ELR (cell line): ENCODE results near the gene ERO1A.
A peak's percentile ranks its signal among the peaks of the same experiment; 100 is the strongest.
"Not testable (repeated sequence)": the region's sequence is repeated elsewhere in the genome, so short reads cannot be mapped to it uniquely, and the experiment has no call there.

Experiments used
- DNase-seq: peaks from one replicate; pipeline ENCODE4 v3.0.0-alpha.2; 2015; ENCODE audit warnings: low read depth

Gene ERO1A

GRCh38 chr14:52695481-52696091 is at the start of gene ERO1A:
Gene ERO1A (minus strand): TSS chr14:52695558. CDS start chr14:52695481, 77 bp downstream.
- peak; percentile 90 for DNase-seq

GRCh38 chr14:52741865-52742264 is 46.5 kb upstream of the ERO1A start:
- DNase-seq: no peak

GRCh38 chr14:52740751-52741150 is 45.4 kb upstream of the ERO1A start:
- no peak for DNase-seq

GRCh38 chr14:52738409-52738808 is 43.1 kb upstream of the ERO1A start:
- DNase-seq: no peak

GRCh38 chr14:52735921-52736489 is 40.6 kb upstream of the ERO1A start:
- no peak for DNase-seq

GRCh38 chr14:52733824-52734223 is 38.5 kb upstream of the ERO1A start:
- no peak for DNase-seq

GRCh38 chr14:52730709-52731111 is 35.4 kb upstream of the ERO1A start:
- peak; percentile 56 for DNase-seq

- DNase-seq: peak; percentile 99
Measured at GRCh38 chr14:52729925-52730708, 34.8 kb upstream of the ERO1A start, which contains the start of gene STYX. Gene STYX (plus strand): TSS chr14:52730166. CDS start chr14:52730475, 309 bp downstream.

- no peak for DNase-seq
Measured at GRCh38 chr14:52729585-52729924, 34.2 kb upstream of the ERO1A start.

GRCh38 chr14:52729035-52729434 is 33.7 kb upstream of the ERO1A start:
- not testable (repeated sequence) for DNase-seq

- DNase-seq: not testable (repeated sequence)
Measured at GRCh38 chr14:52727509-52727908, 32.2 kb upstream of the ERO1A start.

GRCh38 chr14:52724360-52724644 is 28.9 kb upstream of the ERO1A start:
- no peak for DNase-seq

GRCh38 chr14:52723514-52724359 is 28.4 kb upstream of the ERO1A start:
- DNase-seq: no peak

GRCh38 chr14:52716155-52716554 is 20.8 kb upstream of the ERO1A start:
- no peak for DNase-seq

- no peak for DNase-seq
Measured at GRCh38 chr14:52711666-52712065, 16.3 kb upstream of the ERO1A start.

- peak; percentile 92 for DNase-seq
Measured at GRCh38 chr14:52706724-52707706, 11.7 kb upstream of the ERO1A start, which contains the start of gene PSMC6. Gene PSMC6 (plus strand): TSS chr14:52707200. CDS start chr14:52707220, 20 bp downstream.

GRCh38 chr14:52706286-52706685 is 10.9 kb upstream of the ERO1A start:
- peak; percentile 47 for DNase-seq

- no peak for DNase-seq
Measured at GRCh38 chr14:52703664-52704063, 8.3 kb upstream of the ERO1A start.

- peak; percentile 89 for DNase-seq
Measured at GRCh38 chr14:52703225-52703624, 7.9 kb upstream of the ERO1A start.

- no peak for DNase-seq
Measured at GRCh38 chr14:52701223-52701622, 5.9 kb upstream of the ERO1A start.

GRCh38 chr14:52700701-52701172 is 5.4 kb upstream of the ERO1A start:
- peak; percentile 36 for DNase-seq
